H9 (cell line): Measurements from ENCODE around the gene POLR2J. TPM values are rescaled to one million over a fixed set of nuclear protein-coding genes. Genes with fewer than 3 reads are reported as not detected.

Experiments
- DNase-seq: peaks from one replicate; pipeline ENCODE4 v3.0.0-alpha.2; 2017
- H2AFZ ChIP-seq: one replicate; pipeline ENCODE4 v1.6.1; 2013; ENCODE audit warnings: mild to moderate bottlenecking, low read length, control low read depth, moderate library complexity
- H2AK5ac ChIP-seq: 2 replicates; pipeline ENCODE4 v1.6.1; 2013; ENCODE audit warnings: low read length, control low read depth, mixed read lengths; ENCODE audit not compliant: insufficient read length
- H2BK120ac ChIP-seq: one replicate; pipeline ENCODE4 v1.6.1; 2013; ENCODE audit warnings: low read depth, mild to moderate bottlenecking, low read length, control low read depth, inconsistent platforms; ENCODE audit not compliant: poor library complexity, severe bottlenecking
- H2BK12ac ChIP-seq: 2 replicates; pipeline ENCODE4 v1.6.1; 2013; ENCODE audit warnings: low read length, control low read depth, mixed read lengths, low read depth; ENCODE audit not compliant: insufficient read length
- H2BK15ac ChIP-seq: 2 replicates; pipeline ENCODE4 v1.6.1; 2013; ENCODE audit warnings: low read depth, low read length, control low read depth
- H2BK20ac ChIP-seq: one replicate; pipeline ENCODE4 v1.6.1; 2013; ENCODE audit warnings: low read depth, mild to moderate bottlenecking, low read length, control low read depth, inconsistent platforms; ENCODE audit not compliant: poor library complexity, severe bottlenecking
- H2BK5ac ChIP-seq: 2 replicates; pipeline ENCODE4 v1.6.1; 2013; ENCODE audit warnings: low read length, control low read depth, mixed read lengths; ENCODE audit not compliant: insufficient read length
- H3K14ac ChIP-seq: 2 replicates; pipeline ENCODE4 v1.6.1; 2013; ENCODE audit warnings: low read length, control low read depth; ENCODE audit not compliant: insufficient read depth
- H3K18ac ChIP-seq: 2 replicates; pipeline ENCODE4 v1.6.1; 2013; ENCODE audit warnings: low read depth, mild to moderate bottlenecking, mixed read lengths, low read length, control low read depth; ENCODE audit not compliant: insufficient read length
- H3K23ac ChIP-seq: 2 replicates; pipeline ENCODE4 v1.6.1; 2013; ENCODE audit warnings: low read length, control low read depth, mixed read lengths, low read depth; ENCODE audit not compliant: insufficient read length
- H3K23me2 ChIP-seq: 2 replicates; pipeline ENCODE4 v1.6.1; 2013; ENCODE audit warnings: low read depth, mild to moderate bottlenecking, mixed read lengths, low read length, control low read depth; ENCODE audit not compliant: insufficient read length, poor library complexity, severe bottlenecking
- H3K27ac ChIP-seq: 2 replicates; pipeline ENCODE4 v1.5.1; 2013; ENCODE audit warnings: low read length, control low read depth, mixed read lengths, low read depth; ENCODE audit not compliant: insufficient read length
- H3K27me3 ChIP-seq: 2 replicates; pipeline ENCODE4 v1.6.1; 2013; ENCODE audit warnings: low read length, control low read depth, inconsistent platforms; ENCODE audit not compliant: insufficient read depth
- H3K4ac ChIP-seq: 2 replicates; pipeline ENCODE4 v1.6.1; 2013; ENCODE audit warnings: low read depth, mild to moderate bottlenecking, control low read depth, inconsistent platforms, low read length, moderate library complexity
- H3K4me1 ChIP-seq: 2 replicates; pipeline ENCODE4 v1.6.1; 2013; ENCODE audit warnings: low read length, control low read depth, inconsistent platforms; ENCODE audit not compliant: insufficient read depth
- H3K4me2 ChIP-seq: 2 replicates; pipeline ENCODE4 v1.6.1; 2013; ENCODE audit warnings: low read length, control low read depth, mixed read lengths; ENCODE audit not compliant: insufficient read length, insufficient read depth
- H3K56ac ChIP-seq: 2 replicates; pipeline ENCODE4 v1.6.1; 2013; ENCODE audit warnings: low read depth, mild to moderate bottlenecking, mixed read lengths, low read length, control low read depth; ENCODE audit not compliant: insufficient read length
- H3K79me1 ChIP-seq: 2 replicates; pipeline ENCODE4 v1.6.1; 2013; ENCODE audit warnings: low read depth, mild to moderate bottlenecking, moderate library complexity, low read length, control low read depth, inconsistent platforms; ENCODE audit not compliant: insufficient read depth, poor library complexity, severe bottlenecking
- H3K79me2 ChIP-seq: 2 replicates; pipeline ENCODE4 v1.6.1; 2013; ENCODE audit warnings: low read length, control low read depth, inconsistent platforms; ENCODE audit not compliant: insufficient read depth
- H3K9ac ChIP-seq: 2 replicates; pipeline ENCODE4 v1.6.1; 2013; ENCODE audit warnings: low read length, control low read depth, mixed read lengths; ENCODE audit not compliant: insufficient read length; ENCODE audit errors: extremely low read depth
- H3K9me3 ChIP-seq: one replicate; pipeline ENCODE4 v1.6.1; 2013; ENCODE audit warnings: low read depth, low read length, inconsistent platforms; ENCODE audit not compliant: control insufficient read depth
- H3T11ph ChIP-seq: one replicate; pipeline ENCODE4 v1.6.1; 2013; ENCODE audit warnings: mild to moderate bottlenecking, low read length, control low read depth, inconsistent platforms
- H4K20me1 ChIP-seq: one replicate; pipeline ENCODE4 v1.6.1; 2013; ENCODE audit not compliant: control insufficient read depth, insufficient read length, insufficient read depth
- H4K5ac ChIP-seq: 2 replicates; pipeline ENCODE4 v1.6.1; 2013; ENCODE audit warnings: low read depth, mild to moderate bottlenecking, mixed read lengths, low read length, control low read depth; ENCODE audit not compliant: insufficient read length
- H4K8ac ChIP-seq: replicated peaks from 2 replicates; pipeline ENCODE4 v1.6.1; 2013; ENCODE audit warnings: low read length, control low read depth, mixed read lengths, low read depth; ENCODE audit not compliant: insufficient read length
- H4K91ac ChIP-seq: 2 replicates; pipeline ENCODE4 v1.6.1; 2013; ENCODE audit warnings: low read depth, mild to moderate bottlenecking, moderate library complexity, mixed read lengths, low read length, control low read depth; ENCODE audit not compliant: insufficient read length
- H3K27ac Mint-ChIP-seq, 3 experiments: 2 replicates in 2 of 3; 3 replicates in 1 of 3; pipeline ENCODE4 v1.8.0; 2020 to 2021; ENCODE audit warnings: mixed read lengths in 3 of 3, mild to moderate bottlenecking in 1 of 3, moderate library complexity in 1 of 3
- H3K27me3 Mint-ChIP-seq: 2 replicates; pipeline ENCODE4 v1.8.0; 2021; ENCODE audit warnings: low read depth, mild to moderate bottlenecking, moderate library complexity, mixed read lengths
- H3K36me3 Mint-ChIP-seq, 3 experiments: 2 replicates in 2 of 3; 3 replicates in 1 of 3; pipeline ENCODE4 v1.8.0; 2020 to 2021; ENCODE audit warnings: low read depth in 3 of 3, mixed read lengths in 3 of 3; ENCODE audit not compliant: insufficient read depth in 1 of 3
- H3K4me1 Mint-ChIP-seq, 2 experiments: 2 replicates each; pipeline ENCODE4 v1.8.0; 2020; ENCODE audit warnings: mixed read lengths in 2 of 2
- H3K4me3 Mint-ChIP-seq, 2 experiments: 2 replicates in 1 of 2; 3 replicates in 1 of 2; pipeline ENCODE4 v1.8.0; 2020 to 2021; ENCODE audit warnings: mild to moderate bottlenecking in 2 of 2, mixed read lengths in 2 of 2, moderate library complexity in 1 of 2
- H3K9me3 Mint-ChIP-seq, 2 experiments: 2 replicates in 1 of 2; 3 replicates in 1 of 2; pipeline ENCODE4 v1.8.0; 2020; ENCODE audit warnings: mild to moderate bottlenecking in 2 of 2, mixed read lengths in 2 of 2, moderate library complexity in 1 of 2
- WGBS: extraction: QIAGEN DNeasy Blood & Tissue Kit; methylation state at CpG from one replicate; pipeline ENCODE4 v1.1.7; 2013; ENCODE audit warnings: missing lambda C conversion rate, low lambda C conversion rate, mixed read lengths; ENCODE audit not compliant: insufficient read length; ENCODE audit errors: extremely low coverage; 5-methylcytosine and 5-hydroxymethylcytosine counted together
- total RNA-seq: library from RNA; stranded (reverse); gene quantifications from 2 replicates; pipeline ENCODE4 v1.2.1, GENCODE V29; 2021
- TF ChIP-seq, protein P1 (sequence below): fragments of 200-600 bp; sonication (generic); conservative IDR thresholded peaks from 3 replicates; pipeline ENCODE4 v1.8.0; 2021; ENCODE audit warnings: antibody characterized with exemption, mild to moderate bottlenecking

POLR2J gene
- total RNA-seq, 1 experiment from 2014 or later: 58.5 TPM

GRCh38 chr7:102471791-102472125, 7.0 kb downstream of the POLR2J start:
- no peak overlapping the region for H3K23ac ChIP-seq
- no peaks in the 10 kb centered on the region for H4K20me1 ChIP-seq
- no peak overlapping the region for H2AK5ac ChIP-seq
- no peak overlapping the region for H3K18ac ChIP-seq
- H3K9me3 ChIP-seq: no peaks in the 10 kb centered on the region
- no peak overlapping the region for H3T11ph ChIP-seq
- peaks cover 16 to 29% (median 26%) of the 10 kb centered on the region in 3 experiments; a peak in 6 of 7 replicates for H3K36me3 Mint-ChIP-seq
- no peak overlapping the region for H4K8ac ChIP-seq
- no peak overlapping the region for H3K14ac ChIP-seq
- H3K79me1 ChIP-seq: no peaks in the 10 kb centered on the region
- H3K4me3 Mint-ChIP-seq: no peak overlapping the region
- H3K4ac ChIP-seq: no peak overlapping the region
- H3K27ac ChIP-seq: no peak overlapping the region
- no peak overlapping the region for H4K5ac ChIP-seq
- no peaks in the 10 kb centered on the region for H3K4me1 Mint-ChIP-seq
- no peaks in the 10 kb centered on the region for H3K79me2 ChIP-seq
- H3K4me2 ChIP-seq: no peak overlapping the region
- WGBS: no CpG with 5 or more reads among the region's 6 CpGs
- no peaks in the 10 kb centered on the region for H3K23me2 ChIP-seq
- no peak overlapping the region for H2BK5ac ChIP-seq
- no peak overlapping the region; a peak in 1 of 7 replicates for H3K27ac Mint-ChIP-seq
- H2BK15ac ChIP-seq: no peak overlapping the region
- H3K27me3 Mint-ChIP-seq: no peaks in the 10 kb centered on the region
- H2AFZ ChIP-seq: no peak overlapping the region
- H3K9ac ChIP-seq: no peak overlapping the region
- no peak overlapping the region for H3K56ac ChIP-seq
- no peaks in the 10 kb centered on the region for H3K9me3 Mint-ChIP-seq
- H3K4me1 ChIP-seq: no peaks in the 10 kb centered on the region
- no peak overlapping the region for H2BK120ac ChIP-seq
- TF ChIP-seq, protein P1, sequence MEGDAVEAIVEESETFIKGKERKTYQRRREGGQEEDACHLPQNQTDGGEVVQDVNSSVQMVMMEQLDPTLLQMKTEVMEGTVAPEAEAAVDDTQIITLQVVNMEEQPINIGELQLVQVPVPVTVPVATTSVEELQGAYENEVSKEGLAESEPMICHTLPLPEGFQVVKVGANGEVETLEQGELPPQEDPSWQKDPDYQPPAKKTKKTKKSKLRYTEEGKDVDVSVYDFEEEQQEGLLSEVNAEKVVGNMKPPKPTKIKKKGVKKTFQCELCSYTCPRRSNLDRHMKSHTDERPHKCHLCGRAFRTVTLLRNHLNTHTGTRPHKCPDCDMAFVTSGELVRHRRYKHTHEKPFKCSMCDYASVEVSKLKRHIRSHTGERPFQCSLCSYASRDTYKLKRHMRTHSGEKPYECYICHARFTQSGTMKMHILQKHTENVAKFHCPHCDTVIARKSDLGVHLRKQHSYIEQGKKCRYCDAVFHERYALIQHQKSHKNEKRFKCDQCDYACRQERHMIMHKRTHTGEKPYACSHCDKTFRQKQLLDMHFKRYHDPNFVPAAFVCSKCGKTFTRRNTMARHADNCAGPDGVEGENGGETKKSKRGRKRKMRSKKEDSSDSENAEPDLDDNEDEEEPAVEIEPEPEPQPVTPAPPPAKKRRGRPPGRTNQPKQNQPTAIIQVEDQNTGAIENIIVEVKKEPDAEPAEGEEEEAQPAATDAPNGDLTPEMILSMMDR: no peak
- no peak overlapping the region for H2BK12ac ChIP-seq
- H4K91ac ChIP-seq: no peak overlapping the region
- H3K27me3 ChIP-seq: no peaks in the 10 kb centered on the region
- no peak overlapping the region for H2BK20ac ChIP-seq
- no peak for DNase-seq
